GM21529 (cell line): ENCODE results near the gene GSDMA.

Experiments used
- ATAC-seq: cut with Tn5 transposase; IDR thresholded peaks from one replicate; pipeline ENCODE4 v1.9.1; 2021; ENCODE audit not compliant: unreplicated experiment

The GSDMA gene

GRCh38 chr17:39960524-39961041 is 2.2 kb upstream of the GSDMA start:
- no peak for ATAC-seq

GRCh38 chr17:39963829-39964228 is 1.0 kb downstream of the GSDMA start:
- ATAC-seq: no peak

DNA sequence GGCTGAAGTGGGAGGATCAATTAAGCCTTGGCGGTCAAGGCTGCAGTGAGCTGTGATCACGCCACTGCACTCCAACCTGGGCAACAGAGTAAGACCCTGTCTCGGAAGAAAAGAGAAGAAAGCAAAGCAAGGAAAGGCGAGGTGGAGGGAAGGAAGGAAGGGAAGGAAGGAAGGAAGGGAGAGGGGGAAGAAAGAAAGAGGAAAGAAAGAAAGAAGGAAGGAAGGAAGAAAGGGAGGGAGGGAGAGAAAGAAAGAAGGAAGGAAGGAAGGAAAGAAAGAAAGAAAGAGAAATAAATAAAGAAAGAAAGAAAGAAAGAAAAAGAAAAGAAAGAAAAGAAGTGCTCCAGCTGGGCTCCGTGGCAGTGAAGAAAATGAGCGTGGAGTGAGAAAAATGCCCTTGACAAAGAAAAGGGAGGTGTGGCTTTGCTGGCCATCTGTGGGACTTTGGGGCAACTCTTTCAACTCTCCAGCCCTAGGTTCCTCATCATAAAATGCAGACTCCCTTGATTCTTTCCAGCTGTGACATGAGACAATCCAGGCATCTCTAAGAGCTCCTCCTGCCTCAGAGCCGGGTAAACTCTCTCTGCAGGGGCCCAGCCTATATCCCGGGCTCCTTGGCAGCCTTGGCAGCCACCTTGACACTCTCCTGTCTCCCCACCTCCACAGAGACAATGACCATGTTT is 2.4 kb downstream of the GSDMA start:
- no peak for ATAC-seq

GRCh38 chr17:39966771-39967170 is 4.0 kb downstream of the GSDMA start:
- ATAC-seq: no peak

DNA sequence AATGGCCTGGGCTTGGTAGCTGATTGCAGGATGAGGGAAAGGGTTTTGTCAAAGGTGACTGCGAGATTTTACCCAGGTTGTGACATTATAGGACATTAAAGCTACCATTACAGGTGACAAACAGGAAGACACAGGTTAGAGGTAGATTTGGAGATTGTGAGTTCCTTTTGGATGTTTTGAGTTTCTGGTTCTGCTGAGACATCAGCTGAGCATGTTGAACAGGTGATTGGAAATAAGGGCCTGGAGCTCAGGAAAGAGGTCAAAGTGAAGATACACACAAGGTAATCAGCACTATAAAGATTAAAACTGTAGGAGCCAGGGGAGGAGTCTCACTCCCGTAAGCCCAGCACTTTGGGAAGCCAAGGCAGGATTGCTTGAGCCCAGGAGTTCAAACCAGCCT is 6.0 kb downstream of the GSDMA start:
- ATAC-seq: no peak

- no peak for ATAC-seq
These were observed 6.6 kb downstream of the GSDMA start for GRCh38 chr17:39969375-39969774.

GRCh38 chr17:39970157-39970692 is 7.4 kb downstream of the GSDMA start:
- no peak for ATAC-seq

- no peak for ATAC-seq
These were observed 8.3 kb downstream of the GSDMA start for GRCh38 chr17:39971076-39971603.

DNA sequence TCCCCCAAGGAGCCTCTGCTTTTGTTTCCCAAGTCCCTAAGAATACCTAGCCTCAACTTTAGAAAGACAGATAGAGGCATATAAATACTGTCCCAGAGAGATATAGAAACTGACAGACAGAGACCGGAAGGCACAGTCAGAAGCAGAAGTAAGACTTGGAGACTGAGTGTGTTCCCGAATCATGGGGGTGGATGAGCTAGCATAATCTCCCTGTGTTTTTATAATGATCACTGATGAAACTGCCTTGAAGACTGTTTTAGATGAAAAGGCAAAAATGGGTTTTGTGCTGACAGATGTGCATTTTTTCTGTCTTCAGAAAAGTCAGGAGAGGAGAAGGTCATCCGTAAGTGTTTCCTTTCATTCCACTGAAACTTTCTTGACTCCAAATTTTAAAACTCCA is 9.5 kb downstream of the GSDMA start:
- no peak for ATAC-seq

GRCh38 chr17:39973496-39973895 is 10.7 kb downstream of the GSDMA start:
- ATAC-seq: no peak

DNA sequence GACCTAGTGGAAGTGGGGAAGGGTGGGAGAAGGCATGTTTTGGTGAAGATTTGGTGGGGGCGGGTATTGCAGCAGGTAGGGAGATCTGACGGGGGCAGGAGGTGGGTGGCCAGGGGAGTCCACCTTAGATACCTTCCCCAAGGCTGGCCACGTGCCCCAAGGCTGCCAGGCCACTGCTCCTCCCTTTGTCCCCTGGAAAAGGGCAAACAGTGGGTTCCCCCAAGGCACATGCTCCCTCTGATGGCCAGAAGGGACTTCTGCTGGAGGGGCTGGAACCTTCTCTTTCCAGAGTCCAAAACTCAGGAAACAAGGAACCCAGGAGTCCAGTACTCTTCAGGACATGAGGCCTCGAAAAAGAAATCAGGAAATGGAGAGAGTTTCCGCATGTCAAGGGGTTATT is 11.6 kb downstream of the GSDMA start:
- ATAC-seq: no peak

GRCh38 chr17:39975801-39976200 is 13.0 kb downstream of the GSDMA start:
- ATAC-seq: no peak

DNA sequence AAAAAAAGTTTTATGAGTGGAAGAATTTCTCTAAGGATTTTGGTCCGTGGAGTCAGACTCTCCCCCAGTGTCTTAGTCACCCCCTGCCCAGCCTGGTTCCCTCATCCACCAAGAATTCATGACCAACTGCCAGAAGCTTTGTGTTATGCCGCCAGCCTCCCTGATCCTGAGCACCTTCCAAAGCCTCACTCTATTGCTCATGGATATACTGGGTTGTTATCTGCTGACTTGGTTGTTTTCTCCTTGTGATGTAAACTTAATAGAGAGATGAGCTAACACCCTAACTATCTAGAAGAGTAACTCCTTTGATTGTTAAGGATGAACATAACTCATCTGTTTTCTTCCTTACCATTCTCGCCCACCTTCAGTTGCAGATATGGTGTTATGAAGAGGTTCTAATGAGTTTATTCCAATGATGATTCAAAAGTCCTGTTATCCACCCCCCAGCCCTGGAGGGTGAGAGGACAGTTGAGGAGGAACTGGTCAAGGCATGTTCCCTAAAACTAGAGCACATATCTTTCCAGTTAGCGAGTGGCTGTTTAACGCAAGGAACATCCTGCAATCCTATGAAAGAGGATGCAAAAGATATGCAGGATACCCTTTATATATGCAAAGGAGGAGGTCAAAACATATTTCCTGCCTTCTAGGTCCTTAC is 16.3 kb downstream of the GSDMA start:
- ATAC-seq: no peak

- peak; percentile 11 for ATAC-seq
These were observed 17.1 kb downstream of the GSDMA start for GRCh38 chr17:39979893-39980350.

DNA sequence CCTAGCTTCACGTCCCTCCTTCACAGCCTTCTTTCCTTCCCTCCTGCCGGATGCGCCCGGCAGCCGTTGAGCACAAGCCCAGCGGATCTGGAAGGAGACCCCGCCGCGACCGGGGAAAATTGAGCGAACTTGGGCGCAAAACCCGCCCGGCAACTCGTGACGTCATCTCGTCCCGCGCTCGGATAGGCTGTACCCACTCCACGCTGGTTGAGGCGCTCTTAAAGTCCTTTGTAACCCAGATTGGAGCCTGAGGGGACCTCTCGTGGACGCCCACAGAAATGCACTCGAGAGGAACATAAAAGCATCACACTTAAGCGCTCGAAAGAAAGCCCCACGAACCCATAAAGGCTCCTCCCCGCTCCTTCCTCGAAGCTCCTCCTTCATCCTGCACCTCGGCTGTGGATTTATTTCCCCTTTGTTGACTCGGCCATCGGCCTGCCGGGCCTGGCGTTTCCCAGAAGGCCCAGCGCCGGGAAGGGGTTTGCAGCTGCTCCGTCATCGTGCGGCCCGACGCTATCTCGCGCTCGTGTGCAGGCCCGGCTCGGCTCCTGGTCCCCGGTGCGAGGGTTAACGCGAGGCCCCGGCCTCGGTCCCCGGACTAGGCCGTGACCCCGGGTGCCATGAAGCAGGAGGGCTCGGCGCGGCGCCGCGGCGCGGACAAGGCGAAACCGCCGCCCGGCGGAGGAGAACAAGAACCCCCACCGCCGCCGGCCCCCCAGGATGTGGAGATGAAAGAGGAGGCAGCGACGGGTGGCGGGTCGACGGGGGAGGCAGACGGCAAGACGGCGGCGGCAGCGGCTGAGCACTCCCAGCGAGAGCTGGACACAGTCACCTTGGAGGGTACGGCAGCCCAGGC is 17.8 kb downstream of the GSDMA start, which contains the start of gene PSMD3:
Gene PSMD3, plus strand, starts transcription at position 457 of the 856 bp plus-strand sequence. Its CDS starts 164 bp downstream, at position 621.
- peak; percentile 93 for ATAC-seq

GRCh38 chr17:39981207-39981741 is 18.5 kb downstream of the GSDMA start:
- ATAC-seq: no peak

DNA sequence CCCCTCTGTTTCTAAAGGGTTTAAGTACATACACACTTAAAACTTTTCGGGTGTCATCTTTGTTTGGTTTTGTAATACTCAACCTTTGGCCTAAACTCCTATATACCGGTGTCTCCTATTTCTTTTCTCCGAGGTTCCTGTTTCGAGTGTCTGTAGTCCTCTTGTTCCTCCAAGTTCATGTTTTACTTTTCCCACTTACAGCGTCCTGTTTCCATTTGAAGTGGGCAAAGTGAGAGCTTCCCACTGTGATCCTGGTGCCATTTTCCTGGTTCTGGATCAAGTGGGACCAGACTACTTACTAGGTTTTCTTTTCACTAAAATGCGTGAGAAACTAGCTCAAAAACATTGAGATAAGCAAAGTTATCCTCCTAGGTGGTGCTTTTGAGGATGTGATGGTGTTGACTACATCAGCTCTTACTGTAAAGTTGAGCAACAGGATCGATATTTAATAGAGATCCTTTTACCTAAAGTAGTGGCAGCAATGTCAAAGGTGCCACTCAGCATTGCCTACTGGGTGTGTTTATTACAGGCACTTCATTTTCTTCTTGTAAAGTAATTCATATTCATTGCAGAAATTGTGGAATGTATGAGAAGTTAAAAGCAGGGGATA is 19.1 kb downstream of the GSDMA start:
- no peak for ATAC-seq

- no peak for ATAC-seq
These were observed 25.5 kb downstream of the GSDMA start for GRCh38 chr17:39988206-39988810.

GRCh38 chr17:39994448-39994847 is 31.6 kb downstream of the GSDMA start:
- ATAC-seq: no peak

GRCh38 chr17:39995438-39995837 is 32.6 kb downstream of the GSDMA start:
- no peak for ATAC-seq
